Thoracic aorta (tissue), 2 donors: ENCODE results near the gene HNRNPUL1. TPM values are rescaled to one million over a fixed set of nuclear protein-coding genes. Genes with fewer than 3 reads are reported as not detected.
A peak's percentile ranks its signal among the peaks of the same experiment; 100 is the strongest.

Source experiments
- ATAC-seq: fragments of 150-250 bp; one replicate; pipeline ENCODE4 v1.8.0; 2017; ENCODE audit warnings: low read depth; ENCODE audit not compliant: insufficient number of reproducible peaks, low FRiP score
- DNase-seq: peaks from one replicate; pipeline ENCODE4 v3.0.0-alpha.2; 2020; ENCODE audit warnings: low spot score
- H3K27ac ChIP-seq, 2 donors: fragments of 200-600 bp; sonication (generic); 1 replicate in 1 of 2; 2 replicates in 1 of 2; pipeline ENCODE4 v1.5.1; 2016; ENCODE audit warnings: mild to moderate bottlenecking in 2 of 2, moderate library complexity in 2 of 2
- H3K27me3 ChIP-seq: fragments of 200-600 bp; sonication (generic); replicated peaks from 2 replicates; pipeline ENCODE4 v1.6.0; 2016; ENCODE audit warnings: mild to moderate bottlenecking; ENCODE audit not compliant: insufficient read depth
- H3K36me3 ChIP-seq: fragments of 200-600 bp; sonication (generic); one replicate; pipeline ENCODE4 v1.5.1; 2016
- H3K4me1 ChIP-seq, 2 donors: fragments of 200-600 bp; sonication (generic); 1 replicate in 1 of 2; 2 replicates in 1 of 2; pipeline versions ENCODE4 v1.5.1 to v1.6.0; 2016; ENCODE audit warnings: low read depth in 2 of 2, mild to moderate bottlenecking in 1 of 2; ENCODE audit not compliant: control insufficient read depth in 1 of 2
- H3K4me3 ChIP-seq: fragments of 200-600 bp; sonication (generic); 2 replicates; pipeline ENCODE4 v1.5.1; 2016; ENCODE audit warnings: mild to moderate bottlenecking
- H3K9me3 ChIP-seq: fragments of 200-600 bp; sonication (generic); 2 replicates; pipeline ENCODE4 v1.5.1; 2016
- CTCF ChIP-seq: fragments of 200-600 bp; sonication (generic); IDR thresholded peaks from one replicate; pipeline ENCODE4 v1.5.1; 2019; ENCODE audit warnings: antibody characterized with exemption
- total RNA-seq, 2 donors: library from RNA; depleted of rRNA; stranded (reverse); fragments of >200 nt; gene quantifications; one replicate each; pipeline versions ENCODE4 v1.1.0 to v1.2.3, GENCODE V29; 2016

HNRNPUL1 gene
- total RNA-seq, 2 donors from 2014 or later: 142 to 147 TPM

- Histone ChIP-seq H3K36me3 (peaks cover 21% of the 10 kb centered on the region), H3K27me3 (no peaks in the 10 kb centered on the region), H3K4me3 (no peak overlapping the region), H3K27ac (peak overlapping the region; percentile 96 to 99), H3K9me3 (no peaks in the 10 kb centered on the region), H3K4me1 (peaks cover 41 to 59% of the 10 kb centered on the region in 2 donors)
- TF ChIP-seq CTCF: no peak
- DNase-seq (no peak), ATAC-seq (no peak)
Measured at GRCh38 chr19:41324231-41324702, 60.1 kb downstream of the HNRNPUL1 start.

GRCh38 chr19:41324921-41325639 is 60.9 kb downstream of the HNRNPUL1 start:
- no peak for TF ChIP-seq CTCF
- peak overlapping the region; percentile 96 to 99 for H3K27ac ChIP-seq
- peaks cover 41 to 59% of the 10 kb centered on the region in 2 donors for H3K4me1 ChIP-seq
- H3K9me3 ChIP-seq: no peaks in the 10 kb centered on the region
- ATAC-seq (no peak), DNase-seq (peak; percentile 66)
- peaks cover 16% of the 10 kb centered on the region for H3K36me3 ChIP-seq
- H3K27me3 ChIP-seq: no peaks in the 10 kb centered on the region
- peak overlapping the region; percentile 57 for H3K4me3 ChIP-seq

- ATAC-seq: no peak
- H3K36me3 ChIP-seq: peaks cover 13% of the 10 kb centered on the region
- H3K4me3 ChIP-seq: peak overlapping the region; percentile 57
- no peaks in the 10 kb centered on the region for H3K9me3 ChIP-seq
- no peaks in the 10 kb centered on the region for H3K27me3 ChIP-seq
- H3K27ac ChIP-seq: peak overlapping the region; percentile 96 to 99
- DNase-seq: no peak
- peaks cover 41 to 59% of the 10 kb centered on the region in 2 donors for H3K4me1 ChIP-seq
- no peak for TF ChIP-seq CTCF
Measured at GRCh38 chr19:41325640-41325946, 61.4 kb downstream of the HNRNPUL1 start.

- no peaks in the 10 kb centered on the region for H3K9me3 ChIP-seq
- peaks cover 41 to 59% of the 10 kb centered on the region in 2 donors for H3K4me1 ChIP-seq
- DNase-seq: no peak
- no peaks in the 10 kb centered on the region for H3K27me3 ChIP-seq
- H3K4me3 ChIP-seq: peak overlapping the region; percentile 57
- peaks cover 9% of the 10 kb centered on the region for H3K36me3 ChIP-seq
- no peak for TF ChIP-seq CTCF
- no peak for ATAC-seq
- H3K27ac ChIP-seq: peak overlapping the region; percentile 96 to 99
Measured at GRCh38 chr19:41325947-41326706, 62.0 kb downstream of the HNRNPUL1 start.

- Histone ChIP-seq H3K27me3 (no peaks in the 10 kb centered on the region), H3K4me1 (peaks cover 40 to 52% of the 10 kb centered on the region in 2 donors), H3K4me3 (peak overlapping the region; percentile 46), H3K27ac (peak overlapping the region; percentile 96 to 99), H3K36me3 (peaks cover 16% of the 10 kb centered on the region), H3K9me3 (no peaks in the 10 kb centered on the region)
- no peak for DNase-seq
- ATAC-seq: no peak
- TF ChIP-seq CTCF: no peak
Measured at GRCh38 chr19:41327076-41327575, 63.0 kb downstream of the HNRNPUL1 start.
